Left cardiac atrium (tissue), 4 donors: ENCODE results near the gene DACT1. TPM values are rescaled to one million over a fixed set of nuclear protein-coding genes. Genes with fewer than 3 reads are reported as not detected.

ENCODE experiments used
- ATAC-seq, 2 donors: fragments of 200-7000 bp; cut with Tn5 transposase; one replicate each; pipeline ENCODE4 v1.9.1; 2020; ENCODE audit warnings: mild to moderate bottlenecking in 2 of 2, moderate library complexity in 2 of 2
- DNase-seq: peaks from one replicate; pipeline ENCODE4 v3.0.0-alpha.2; 2020
- intact Hi-C, 2 donors: fragments of 100-400 bp; cut with DNase I; formaldehyde crosslinking; loops; one replicate each; pipeline versions ENCODE4 v1.14.1 to v1.15.1; 2022 to 2023
- total RNA-seq, 2 donors: library from RNA; stranded (reverse); fragmentation: NEBNext Ultra II Directional; extraction: Animal tissue kit (Norgen Biotek cat#: 25700); gene quantifications; one replicate each; pipeline ENCODE4 v1.2.1, GENCODE V29; 2021
- donor health status: DM: no; HTN: yes; CAD: no.
- donor health status: DM: no; HTN: yes; CAD: no; lungs with severe emphysema.
- donor health status: DM: yes; HTN: yes; CAD: no.
- donor health status: Dilated cardiomyopathy.

The DACT1 gene
- total RNA-seq, 2 donors from 2014 or later, result 7.0 to 10.3 TPM

GRCh38 chr14:58690801-58691516 lies 53.2 kb downstream of the DACT1 start:
- DNase-seq, result no peak
- intact Hi-C loops, result no loop called here
- ATAC-seq, result no peak

GRCh38 chr14:58693048-58693447 lies 55.3 kb downstream of the DACT1 start:
- ATAC-seq, result no peak
- intact Hi-C loops, result no loop called here
- DNase-seq, result no peak

DNA sequence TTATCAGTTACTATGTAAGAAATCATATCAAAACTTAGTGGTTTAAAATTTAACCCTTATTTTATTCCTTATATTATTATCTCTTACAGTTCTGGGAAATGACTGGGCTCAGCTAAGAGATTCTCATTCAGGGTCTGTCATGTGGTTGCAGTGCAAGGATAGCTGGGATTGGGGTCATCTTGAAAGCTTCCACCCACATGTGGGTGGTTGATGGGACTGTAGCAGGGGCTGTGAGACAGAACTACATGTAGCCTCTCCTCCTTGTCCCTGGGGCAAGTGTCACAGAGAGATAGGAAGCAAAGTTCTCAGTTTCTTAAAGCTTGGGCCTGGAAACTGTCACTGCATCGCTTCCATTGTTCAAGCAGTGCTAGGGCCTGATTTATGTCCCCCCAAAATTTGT lies 57.8 kb downstream of the DACT1 start:
- no peak for DNase-seq
- intact Hi-C loops, result no loop called here
- ATAC-seq, result no peak

- ATAC-seq (no peak), DNase-seq (no peak)
- intact Hi-C loops, result no loop called here
Measured at GRCh38 chr14:58697266-58697929, 59.6 kb downstream of the DACT1 start.

Other genes starting within 250 kb of the DACT1 start
- gene TOMM20L, start 242.0 kb upstream of the DACT1 start, total RNA-seq, result not detected
- 10 to 100 TPM; 22.6 to 35.1 TPM for gene TIMM9, start 210.4 kb upstream of the DACT1 start, total RNA-seq
- gene KIAA0586, start 210.2 kb upstream of the DACT1 start, total RNA-seq, result 10 to 100 TPM; 11.9 to 12.4 TPM